Measurements from ENCODE around the gene C2CD4C.

DNA sequence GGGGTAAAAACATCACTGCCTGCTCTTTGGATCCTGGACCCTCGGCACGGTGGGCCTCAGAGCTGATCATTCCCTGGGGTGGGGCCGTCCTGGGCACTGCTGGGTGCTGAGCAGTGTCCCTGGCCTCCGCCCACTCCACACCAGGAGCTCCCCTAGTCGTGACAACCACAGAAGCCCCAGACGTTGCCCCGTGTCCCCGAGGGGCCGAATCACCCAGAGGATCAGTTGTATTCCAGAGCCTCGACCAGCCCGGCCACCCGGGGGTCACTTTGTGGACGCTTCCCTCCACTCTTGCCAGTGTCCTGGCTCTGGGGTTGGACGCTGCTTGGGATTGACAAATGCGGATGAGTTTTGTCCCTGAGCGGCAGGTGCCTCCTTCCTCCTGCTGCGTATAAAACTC lies 10.2 kb downstream of the C2CD4C start:
- TF ChIP-seq KAT7 (CRISPR knock-in tag; IDR thresholded peaks at IDR 0.05; ENCODE audit: borderline replicate concordance) (no peak), CTCF (IDR thresholded peaks at IDR 0.05) (no peak), FOXP1 (CRISPR knock-in tag; IDR thresholded peaks at IDR 0.05; ENCODE audit: borderline replicate concordance) (no peak), ATF6 (CRISPR knock-in tag; IDR thresholded peaks at IDR 0.05) (no peak), NR2C2 (CRISPR knock-in tag; IDR thresholded peaks at IDR 0.05) (no peak), USF1 (CRISPR knock-in tag; IDR thresholded peaks at IDR 0.05) (no peak), MXD4 (CRISPR knock-in tag; IDR thresholded peaks at IDR 0.05; ENCODE audit: borderline replicate concordance) (no peak)
- TF ChIP-seq, protein P1, sequence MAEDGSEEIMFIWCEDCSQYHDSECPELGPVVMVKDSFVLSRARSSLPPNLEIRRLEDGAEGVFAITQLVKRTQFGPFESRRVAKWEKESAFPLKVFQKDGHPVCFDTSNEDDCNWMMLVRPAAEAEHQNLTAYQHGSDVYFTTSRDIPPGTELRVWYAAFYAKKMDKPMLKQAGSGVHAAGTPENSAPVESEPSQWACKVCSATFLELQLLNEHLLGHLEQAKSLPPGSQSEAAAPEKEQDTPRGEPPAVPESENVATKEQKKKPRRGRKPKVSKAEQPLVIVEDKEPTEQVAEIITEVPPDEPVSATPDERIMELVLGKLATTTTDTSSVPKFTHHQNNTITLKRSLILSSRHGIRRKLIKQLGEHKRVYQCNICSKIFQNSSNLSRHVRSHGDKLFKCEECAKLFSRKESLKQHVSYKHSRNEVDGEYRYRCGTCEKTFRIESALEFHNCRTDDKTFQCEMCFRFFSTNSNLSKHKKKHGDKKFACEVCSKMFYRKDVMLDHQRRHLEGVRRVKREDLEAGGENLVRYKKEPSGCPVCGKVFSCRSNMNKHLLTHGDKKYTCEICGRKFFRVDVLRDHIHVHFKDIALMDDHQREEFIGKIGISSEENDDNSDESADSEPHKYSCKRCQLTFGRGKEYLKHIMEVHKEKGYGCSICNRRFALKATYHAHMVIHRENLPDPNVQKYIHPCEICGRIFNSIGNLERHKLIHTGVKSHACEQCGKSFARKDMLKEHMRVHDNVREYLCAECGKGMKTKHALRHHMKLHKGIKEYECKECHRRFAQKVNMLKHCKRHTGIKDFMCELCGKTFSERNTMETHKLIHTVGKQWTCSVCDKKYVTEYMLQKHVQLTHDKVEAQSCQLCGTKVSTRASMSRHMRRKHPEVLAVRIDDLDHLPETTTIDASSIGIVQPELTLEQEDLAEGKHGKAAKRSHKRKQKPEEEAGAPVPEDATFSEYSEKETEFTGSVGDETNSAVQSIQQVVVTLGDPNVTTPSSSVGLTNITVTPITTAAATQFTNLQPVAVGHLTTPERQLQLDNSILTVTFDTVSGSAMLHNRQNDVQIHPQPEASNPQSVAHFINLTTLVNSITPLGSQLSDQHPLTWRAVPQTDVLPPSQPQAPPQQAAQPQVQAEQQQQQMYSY (CRISPR knock-in tag; IDR thresholded peaks at IDR 0.05), result no peak
- TF ChIP-seq, protein P2, sequence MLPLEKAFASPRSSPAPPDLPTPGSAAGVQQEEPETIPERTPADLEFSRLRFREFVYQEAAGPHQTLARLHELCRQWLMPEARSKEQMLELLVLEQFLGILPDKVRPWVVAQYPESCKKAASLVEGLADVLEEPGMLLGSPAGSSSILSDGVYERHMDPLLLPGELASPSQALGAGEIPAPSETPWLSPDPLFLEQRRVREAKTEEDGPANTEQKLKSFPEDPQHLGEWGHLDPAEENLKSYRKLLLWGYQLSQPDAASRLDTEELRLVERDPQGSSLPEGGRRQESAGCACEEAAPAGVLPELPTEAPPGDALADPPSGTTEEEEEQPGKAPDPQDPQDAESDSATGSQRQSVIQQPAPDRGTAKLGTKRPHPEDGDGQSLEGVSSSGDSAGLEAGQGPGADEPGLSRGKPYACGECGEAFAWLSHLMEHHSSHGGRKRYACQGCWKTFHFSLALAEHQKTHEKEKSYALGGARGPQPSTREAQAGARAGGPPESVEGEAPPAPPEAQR (CRISPR knock-in tag; IDR thresholded peaks at IDR 0.05), result no peak

Data from WTC11 (cell line).